Activated CD4-positive, alpha-beta memory T cell treated with anti-CD3 and anti-CD28 coated beads, Interleukin-2, amount 10 ng/mL, durations not matched to agents 7 days and 5 days (primary cell): ENCODE data around the gene AP2A2. TPM values are rescaled to one million over a fixed set of nuclear protein-coding genes. Genes with fewer than 3 reads are reported as not detected.

Source experiments
- CTCF ChIA-PET: fragments of 350-600 bp; sonication (Branson Sonifier 250); formaldehyde crosslinking; loops from one replicate; lab custom pipeline; 2021; ENCODE audit warnings: antibody characterized with exemption, inconsistent platforms; lab: Charles Lee
- POLR2A ChIA-PET: fragments of 350-600 bp; sonication (Branson Sonifier 250); formaldehyde crosslinking; loops from one replicate; lab custom pipeline; 2021; ENCODE audit warnings: antibody characterized with exemption; lab: Charles Lee
- DNase-seq: peaks from one replicate; pipeline ENCODE4 v3.0.0-alpha.2; 2020
- H3K27ac Mint-ChIP-seq: one replicate; pipeline ENCODE4 v1.8.0; 2021; ENCODE audit warnings: mild to moderate bottlenecking, mixed read lengths
- H3K27me3 Mint-ChIP-seq: one replicate; pipeline ENCODE4 v1.8.0; 2021; ENCODE audit warnings: mixed read lengths
- H3K36me3 Mint-ChIP-seq: one replicate; pipeline ENCODE4 v1.8.0; 2021; ENCODE audit warnings: low read depth, mixed read lengths
- H3K4me1 Mint-ChIP-seq: one replicate; pipeline ENCODE4 v1.8.0; 2021; ENCODE audit warnings: mixed read lengths
- H3K4me3 Mint-ChIP-seq: one replicate; pipeline ENCODE4 v1.8.0; 2021; ENCODE audit warnings: mild to moderate bottlenecking, mixed read lengths
- H3K9me3 Mint-ChIP-seq: one replicate; pipeline ENCODE4 v1.8.0; 2021; ENCODE audit warnings: mixed read lengths
- total RNA-seq, 2 experiments: library from RNA; stranded (reverse); gene quantifications; one replicate each; pipeline ENCODE4 v1.2.3, GENCODE V29; 2021

The AP2A2 gene
- total RNA-seq, 2 experiments from 2014 or later: 50.5 to 51.1 TPM

DNA sequence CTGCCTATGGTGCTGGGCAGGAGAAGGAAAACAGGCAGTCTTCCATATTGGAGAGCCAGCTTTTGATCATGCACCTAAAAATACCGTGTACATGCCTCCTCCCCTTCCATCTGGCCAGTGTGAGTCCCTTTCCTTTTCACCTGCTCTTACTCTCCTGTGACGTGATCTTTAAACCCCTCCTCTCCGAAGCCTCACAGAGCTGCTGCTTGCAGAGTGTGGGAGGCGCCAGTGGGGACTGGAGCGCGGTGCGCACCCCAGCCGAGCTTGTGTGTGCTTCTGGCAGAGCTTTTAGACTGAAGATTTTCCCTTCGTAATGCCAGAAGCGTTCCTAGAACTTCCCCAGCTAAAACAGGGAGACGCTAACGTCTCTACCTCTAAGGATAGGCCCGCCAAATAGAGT lies 81.1 kb downstream of the AP2A2 start:
- no peaks in the 10 kb centered on the region for H3K4me1 Mint-ChIP-seq
- CTCF ChIA-PET: no interaction called here
- no peaks in the 10 kb centered on the region for H3K9me3 Mint-ChIP-seq
- no peak for DNase-seq
- H3K4me3 Mint-ChIP-seq: no peak overlapping the region
- H3K27ac Mint-ChIP-seq: no peak overlapping the region
- POLR2A ChIA-PET: no interaction called here
- H3K36me3 Mint-ChIP-seq: peaks cover 32% of the 10 kb centered on the region
- H3K27me3 Mint-ChIP-seq: no peaks in the 10 kb centered on the region

DNA sequence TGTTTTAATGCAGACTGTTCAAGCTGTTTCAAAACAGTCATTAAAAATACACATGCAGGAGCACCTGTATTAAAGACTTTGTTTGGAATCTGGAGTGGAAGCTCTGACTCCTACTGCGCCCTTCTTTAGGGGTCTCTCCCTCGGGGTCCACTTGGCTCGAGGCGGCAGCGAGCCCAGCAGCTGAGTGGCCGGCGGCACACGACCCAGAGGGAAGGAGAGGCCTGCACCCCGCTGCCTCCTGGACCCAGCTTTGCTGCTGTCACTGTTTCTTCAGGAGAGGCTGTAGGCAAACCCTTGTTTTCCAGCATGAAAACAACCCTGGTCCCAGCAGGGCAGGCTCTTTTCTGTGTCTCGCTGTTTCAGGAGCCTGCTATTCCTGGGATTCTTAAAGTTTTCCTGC lies 81.6 kb downstream of the AP2A2 start:
- Mint-ChIP-seq H3K27me3 (no peaks in the 10 kb centered on the region), H3K9me3 (no peaks in the 10 kb centered on the region), H3K4me1 (no peaks in the 10 kb centered on the region), H3K27ac (no peak overlapping the region), H3K36me3 (peaks cover 29% of the 10 kb centered on the region), H3K4me3 (no peak overlapping the region)
- DNase-seq: no peak
- POLR2A ChIA-PET: no interaction called here
- CTCF ChIA-PET: no interaction called here

DNA sequence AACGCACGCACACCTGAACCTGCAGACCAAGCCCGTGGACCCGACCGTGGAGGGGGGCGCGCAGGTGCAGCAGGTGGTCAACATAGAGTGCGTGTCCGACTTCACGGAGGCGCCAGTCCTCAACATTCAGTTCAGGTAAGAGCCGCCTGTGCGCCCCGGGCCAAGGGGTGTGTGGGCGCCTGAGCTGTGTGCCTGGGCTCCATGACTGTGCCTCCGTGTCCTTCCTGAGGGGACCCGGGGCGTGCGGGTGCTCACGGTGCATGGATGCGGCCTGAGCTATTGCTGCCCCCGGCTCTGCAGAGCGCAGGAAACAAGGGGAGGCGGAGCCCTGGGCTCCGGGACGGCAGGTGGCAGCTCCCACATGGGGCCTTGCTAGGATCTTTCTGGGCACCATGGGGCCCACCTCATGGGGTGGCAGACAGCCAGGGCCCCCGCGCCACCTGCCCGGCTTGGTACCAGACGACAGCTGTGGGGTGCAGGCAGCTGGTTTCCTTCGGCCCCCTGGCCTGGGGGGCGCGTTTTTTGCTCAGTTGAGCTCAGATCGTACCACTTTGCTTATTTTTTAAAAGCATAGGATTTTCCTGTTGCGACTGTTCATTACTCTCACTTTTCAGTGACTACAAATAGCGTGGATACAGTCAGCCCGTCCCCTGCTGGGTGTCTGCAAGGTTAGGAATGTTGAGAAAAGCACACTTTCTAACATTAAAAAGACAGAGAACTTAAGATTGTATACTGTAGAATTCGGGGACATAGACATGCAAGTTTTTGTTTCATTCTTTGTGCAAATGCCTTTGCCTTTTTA lies 82.5 kb downstream of the AP2A2 start:
- no peak overlapping the region for H3K4me3 Mint-ChIP-seq
- CTCF ChIA-PET: no interaction called here
- H3K27me3 Mint-ChIP-seq: no peaks in the 10 kb centered on the region
- DNase-seq: no peak
- no peaks in the 10 kb centered on the region for H3K9me3 Mint-ChIP-seq
- POLR2A ChIA-PET: no interaction called here
- H3K4me1 Mint-ChIP-seq: no peaks in the 10 kb centered on the region
- H3K27ac Mint-ChIP-seq: no peak overlapping the region
- H3K36me3 Mint-ChIP-seq: peaks cover 26% of the 10 kb centered on the region

DNA sequence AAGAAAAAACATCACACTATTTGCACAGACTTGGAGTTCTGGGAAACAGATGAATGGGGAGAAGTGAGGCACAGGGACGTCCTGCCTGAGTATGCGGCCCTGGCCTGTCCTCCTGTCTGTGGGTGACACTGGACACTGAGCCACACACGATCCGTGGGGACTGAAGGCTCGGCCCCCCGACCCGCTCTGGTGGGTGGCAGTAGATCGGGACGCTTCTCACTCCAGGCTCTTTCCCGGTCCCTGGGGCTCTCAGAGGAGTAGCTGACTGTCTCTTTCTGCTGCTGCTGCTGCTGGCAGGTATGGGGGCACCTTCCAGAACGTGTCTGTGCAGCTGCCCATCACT lies 83.1 kb downstream of the AP2A2 start:
- H3K27me3 Mint-ChIP-seq: no peaks in the 10 kb centered on the region
- H3K9me3 Mint-ChIP-seq: no peaks in the 10 kb centered on the region
- POLR2A ChIA-PET: no interaction called here
- H3K4me3 Mint-ChIP-seq: no peak overlapping the region
- CTCF ChIA-PET: no interaction called here
- no peak overlapping the region for H3K27ac Mint-ChIP-seq
- no peaks in the 10 kb centered on the region for H3K4me1 Mint-ChIP-seq
- H3K36me3 Mint-ChIP-seq: peaks cover 22% of the 10 kb centered on the region
- DNase-seq: no peak

DNA sequence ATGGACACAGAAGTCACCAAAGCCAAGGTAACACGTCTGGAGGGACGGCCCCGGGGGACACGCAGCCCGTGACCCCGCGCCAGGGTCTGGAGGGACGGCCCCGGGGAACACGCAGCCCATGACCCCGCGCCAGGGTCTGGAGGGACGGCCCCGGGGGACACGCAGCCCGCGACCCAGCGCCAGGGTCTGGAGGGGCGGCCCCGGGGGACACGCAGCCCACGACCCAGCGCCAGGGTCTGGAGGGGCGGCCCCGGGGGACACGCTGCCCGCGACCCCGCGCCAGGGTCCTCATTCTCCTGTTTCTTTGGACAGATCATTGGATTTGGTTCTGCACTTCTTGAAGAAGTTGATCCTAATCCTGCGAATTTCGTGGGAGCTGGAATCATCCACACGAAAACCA lies 83.7 kb downstream of the AP2A2 start:
- no peak overlapping the region for H3K4me3 Mint-ChIP-seq
- peaks cover 19% of the 10 kb centered on the region for H3K36me3 Mint-ChIP-seq
- H3K27ac Mint-ChIP-seq: no peak overlapping the region
- H3K9me3 Mint-ChIP-seq: no peaks in the 10 kb centered on the region
- no peak for DNase-seq
- H3K27me3 Mint-ChIP-seq: no peaks in the 10 kb centered on the region
- H3K4me1 Mint-ChIP-seq: no peaks in the 10 kb centered on the region
- CTCF ChIA-PET: no interaction called here
- POLR2A ChIA-PET: no interaction called here

DNA sequence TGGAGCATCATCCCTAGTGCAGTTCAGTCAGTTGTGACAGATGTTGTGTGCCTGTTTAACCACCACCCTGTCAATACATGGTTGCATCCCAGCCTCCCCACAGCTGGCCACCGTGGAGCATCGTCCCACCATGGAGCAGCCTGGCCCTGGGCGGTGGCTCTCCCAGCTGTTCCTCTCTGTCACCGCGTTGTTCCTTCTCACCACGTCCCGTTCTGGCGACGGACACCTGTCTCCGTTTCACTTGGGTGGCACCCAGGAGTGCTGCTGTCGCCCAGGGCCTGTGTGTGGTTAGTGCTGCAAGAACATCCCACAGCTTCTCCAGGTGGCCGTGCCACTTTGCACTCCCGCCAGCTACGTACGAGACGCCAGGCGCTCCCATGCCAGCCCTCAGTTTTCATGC lies 84.3 kb downstream of the AP2A2 start:
- no peak overlapping the region for H3K4me3 Mint-ChIP-seq
- no peaks in the 10 kb centered on the region for H3K4me1 Mint-ChIP-seq
- H3K36me3 Mint-ChIP-seq: peaks cover 15% of the 10 kb centered on the region
- no peak for DNase-seq
- POLR2A ChIA-PET: no interaction called here
- H3K9me3 Mint-ChIP-seq: no peaks in the 10 kb centered on the region
- H3K27me3 Mint-ChIP-seq: no peaks in the 10 kb centered on the region
- H3K27ac Mint-ChIP-seq: no peak overlapping the region
- CTCF ChIA-PET: no interaction called here

DNA sequence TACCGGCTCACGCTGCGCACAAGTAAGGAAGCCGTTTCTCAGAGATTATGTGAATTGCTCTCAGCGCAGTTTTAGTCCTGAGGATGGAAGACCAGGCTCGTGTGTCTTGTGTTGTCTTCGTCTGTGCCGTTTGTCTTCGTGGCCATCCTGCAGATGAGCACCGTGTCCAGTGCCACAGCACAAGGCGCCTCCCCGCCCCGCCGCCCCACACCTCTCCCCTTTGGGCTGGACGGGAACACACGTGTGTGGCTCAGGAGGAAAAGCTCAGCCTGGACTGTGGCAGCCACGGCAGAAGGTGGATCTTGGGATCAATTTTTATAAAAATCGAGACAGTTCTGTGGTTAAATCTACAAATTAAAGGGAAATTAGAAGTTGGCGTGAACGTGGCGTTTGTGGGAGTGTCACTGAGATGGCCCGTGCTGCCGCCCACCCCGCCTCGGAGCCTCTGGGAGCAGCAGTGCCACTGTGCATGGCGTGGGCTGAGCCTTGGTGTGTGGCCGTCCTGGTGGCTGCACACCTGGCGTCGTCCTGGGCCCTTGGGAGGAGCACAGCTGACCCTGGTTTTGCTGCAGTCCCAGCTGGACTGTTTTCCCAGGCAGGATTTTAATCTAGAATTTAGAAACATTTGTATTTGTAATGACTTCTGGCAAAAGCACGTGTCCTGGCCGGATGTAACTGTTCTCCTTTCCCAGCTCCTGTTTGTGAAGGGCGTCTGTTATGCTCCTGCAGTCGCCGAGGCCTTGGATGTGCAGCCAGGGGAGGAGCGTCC lies 85.1 kb downstream of the AP2A2 start:
- DNase-seq: no peak
- ChIA-PET CTCF (no interaction called here), POLR2A (no interaction called here)
- Mint-ChIP-seq H3K4me1 (no peaks in the 10 kb centered on the region), H3K27ac (no peak overlapping the region), H3K27me3 (no peaks in the 10 kb centered on the region), H3K9me3 (no peaks in the 10 kb centered on the region), H3K4me3 (no peak overlapping the region), H3K36me3 (peaks cover 12% of the 10 kb centered on the region)

DNA sequence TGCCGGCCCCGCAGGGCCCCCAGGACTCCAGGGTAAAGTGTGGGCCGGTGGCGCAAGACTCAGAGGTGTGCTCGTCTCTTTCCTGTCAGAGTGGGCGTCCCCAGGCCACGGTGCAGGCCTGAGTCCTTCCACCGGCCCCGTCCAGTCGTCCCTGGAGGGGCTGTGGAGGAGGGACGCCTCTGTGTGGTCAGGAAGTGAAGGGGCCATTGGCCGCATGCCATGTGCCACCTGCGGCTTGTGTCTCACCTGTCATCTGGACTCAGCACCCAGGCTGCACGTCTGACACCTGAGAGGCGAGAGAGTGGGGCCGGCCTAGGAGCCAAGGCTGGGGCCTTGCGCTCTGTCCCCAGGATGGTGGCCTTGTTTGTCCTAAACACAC lies 85.6 kb downstream of the AP2A2 start:
- no peaks in the 10 kb centered on the region for H3K27me3 Mint-ChIP-seq

DNA sequence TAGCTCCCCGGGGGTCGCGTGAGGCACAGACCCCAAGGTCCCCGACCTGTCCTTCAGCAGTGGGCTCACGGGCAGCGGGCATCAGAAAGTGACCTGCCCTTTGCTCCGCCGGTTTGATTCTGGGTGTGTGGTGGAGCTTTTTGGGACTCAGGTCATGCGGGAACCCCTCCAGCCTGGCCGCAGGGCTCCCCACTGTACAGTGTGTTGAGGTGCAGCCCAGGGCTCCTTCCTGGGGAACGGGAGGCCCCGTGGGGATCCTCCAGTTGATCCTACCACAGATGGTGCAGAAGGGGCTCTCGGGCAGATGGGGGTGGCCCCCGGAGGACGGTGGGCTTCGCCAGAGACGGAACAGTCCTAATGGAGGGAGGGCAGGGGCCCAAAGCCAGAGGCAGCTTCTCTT lies 86.6 kb downstream of the AP2A2 start:
- peaks cover 9% of the 10 kb centered on the region for H3K4me1 Mint-ChIP-seq
- H3K27me3 Mint-ChIP-seq: no peaks in the 10 kb centered on the region
- peaks cover 9% of the 10 kb centered on the region for H3K9me3 Mint-ChIP-seq
- ChIA-PET CTCF (no interaction called here), POLR2A (no interaction called here)
- DNase-seq: no peak
- no peak overlapping the region for H3K27ac Mint-ChIP-seq
- peaks cover 20% of the 10 kb centered on the region for H3K36me3 Mint-ChIP-seq
- H3K4me3 Mint-ChIP-seq: no peak overlapping the region

More for the DNA sequence above, 85.6 kb downstream of the AP2A2 start:
- no peak overlapping the region for H3K4me3 Mint-ChIP-seq
- no peak for DNase-seq
- POLR2A ChIA-PET: no interaction called here
- peaks cover 12% of the 10 kb centered on the region for H3K36me3 Mint-ChIP-seq
- no peaks in the 10 kb centered on the region for H3K4me1 Mint-ChIP-seq
- H3K27ac Mint-ChIP-seq: no peak overlapping the region
- CTCF ChIA-PET: no interaction called here
- no peaks in the 10 kb centered on the region for H3K9me3 Mint-ChIP-seq

DNA sequence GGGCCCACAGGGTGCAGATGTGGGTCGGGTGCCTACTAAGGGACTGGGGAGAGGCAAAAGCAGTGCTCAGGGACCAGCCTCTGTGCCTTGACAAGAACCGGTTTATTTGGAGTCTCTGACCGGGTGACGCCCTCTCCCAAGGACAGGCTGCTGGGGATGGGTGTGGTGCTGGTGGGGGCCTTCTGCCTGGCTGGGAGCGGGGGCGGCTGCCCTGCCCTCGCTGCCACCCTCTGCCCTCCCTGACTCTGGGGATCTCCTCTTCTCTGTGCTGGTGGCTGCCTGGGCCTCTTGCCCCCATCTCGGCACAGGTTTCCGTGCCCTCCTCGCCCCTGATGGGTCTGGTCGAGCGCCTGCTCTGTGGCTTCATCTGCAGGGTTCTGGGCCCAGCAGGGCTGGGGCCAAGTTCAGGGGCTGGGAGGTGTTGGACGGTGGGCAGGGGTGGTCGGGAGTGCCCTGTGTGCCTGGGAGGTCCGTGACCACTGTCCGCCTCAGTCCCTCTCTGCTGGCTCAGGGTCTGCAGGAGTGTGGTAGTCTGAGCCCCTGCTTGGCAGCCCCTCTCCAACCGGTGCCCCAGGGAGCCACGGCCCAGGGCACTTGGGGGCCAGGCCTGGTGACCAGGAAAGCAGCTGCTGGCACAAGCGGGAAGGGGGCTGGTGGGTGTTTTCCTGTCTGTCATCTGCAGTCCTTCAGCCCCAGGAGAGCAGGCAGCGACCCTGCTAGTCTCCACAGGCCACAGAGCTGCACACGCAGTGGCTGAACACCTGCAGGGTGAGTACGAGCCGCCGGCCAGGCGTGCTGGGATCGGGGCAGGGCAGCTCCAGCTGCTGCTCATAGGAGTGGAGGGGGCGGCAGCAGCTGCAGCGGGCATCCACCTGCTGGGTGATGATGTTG lies 87.3 kb downstream of the AP2A2 start:
- no peak overlapping the region for H3K27ac Mint-ChIP-seq
- H3K4me1 Mint-ChIP-seq: peaks cover 15% of the 10 kb centered on the region
- DNase-seq: no peak
- H3K27me3 Mint-ChIP-seq: no peaks in the 10 kb centered on the region
- H3K36me3 Mint-ChIP-seq: peaks cover 25% of the 10 kb centered on the region
- peaks cover 16% of the 10 kb centered on the region for H3K9me3 Mint-ChIP-seq
- ChIA-PET POLR2A (no interaction called here), CTCF (no interaction called here)
- no peak overlapping the region for H3K4me3 Mint-ChIP-seq

DNA sequence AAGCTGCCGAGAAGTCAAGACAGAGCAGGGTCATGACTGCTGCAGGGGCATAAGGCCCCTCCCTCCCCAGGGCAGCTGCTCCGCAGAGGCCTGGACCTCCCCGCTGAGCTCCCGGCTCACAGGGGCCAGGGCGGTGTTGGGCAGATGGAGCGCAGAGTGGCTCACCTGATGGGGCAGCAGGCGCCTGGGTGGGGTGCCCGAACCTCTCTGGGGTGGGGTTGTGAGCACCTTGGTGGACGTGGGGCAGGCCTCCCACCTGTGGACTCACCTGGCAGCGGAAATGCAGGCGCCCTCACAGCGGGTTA lies 87.9 kb downstream of the AP2A2 start:
- Mint-ChIP-seq H3K27me3 (no peaks in the 10 kb centered on the region), H3K36me3 (peaks cover 25% of the 10 kb centered on the region), H3K4me3 (no peak overlapping the region), H3K27ac (no peak overlapping the region), H3K9me3 (peaks cover 20% of the 10 kb centered on the region), H3K4me1 (peaks cover 18% of the 10 kb centered on the region)
- ChIA-PET CTCF (no interaction called here), POLR2A (no interaction called here)
- DNase-seq: no peak

DNA sequence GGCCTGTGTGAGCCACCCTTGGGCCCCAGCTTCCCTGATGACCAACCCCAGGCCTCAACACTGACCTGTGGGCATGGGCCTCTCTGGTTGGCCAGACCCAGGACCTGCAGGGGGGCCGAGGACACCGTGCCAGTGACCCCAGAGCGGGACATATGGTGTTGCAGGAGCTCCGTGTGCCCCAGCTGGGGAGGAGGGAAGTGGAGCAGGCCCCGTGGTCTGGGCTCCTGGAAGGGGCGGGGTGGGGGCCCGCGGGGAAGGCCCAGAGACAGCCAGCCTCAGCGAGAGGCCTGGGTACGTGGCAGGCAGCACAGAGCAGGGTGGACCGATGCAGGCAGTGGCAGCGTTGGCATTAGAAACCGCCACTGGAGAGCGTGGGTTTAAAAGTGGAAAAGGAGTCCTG lies 88.6 kb downstream of the AP2A2 start:
- Mint-ChIP-seq H3K9me3 (peaks cover 20% of the 10 kb centered on the region), H3K4me3 (no peak overlapping the region), H3K27me3 (no peaks in the 10 kb centered on the region), H3K4me1 (peaks cover 18% of the 10 kb centered on the region), H3K36me3 (peaks cover 25% of the 10 kb centered on the region), H3K27ac (no peak overlapping the region)
- DNase-seq: no peak
- CTCF ChIA-PET: no interaction called here
- POLR2A ChIA-PET: interaction anchor here (0.7 kb wide), 1 partner anchor 13 kb away, joined by 3 read pairs; no protein-coding TSS in a partner anchor

DNA sequence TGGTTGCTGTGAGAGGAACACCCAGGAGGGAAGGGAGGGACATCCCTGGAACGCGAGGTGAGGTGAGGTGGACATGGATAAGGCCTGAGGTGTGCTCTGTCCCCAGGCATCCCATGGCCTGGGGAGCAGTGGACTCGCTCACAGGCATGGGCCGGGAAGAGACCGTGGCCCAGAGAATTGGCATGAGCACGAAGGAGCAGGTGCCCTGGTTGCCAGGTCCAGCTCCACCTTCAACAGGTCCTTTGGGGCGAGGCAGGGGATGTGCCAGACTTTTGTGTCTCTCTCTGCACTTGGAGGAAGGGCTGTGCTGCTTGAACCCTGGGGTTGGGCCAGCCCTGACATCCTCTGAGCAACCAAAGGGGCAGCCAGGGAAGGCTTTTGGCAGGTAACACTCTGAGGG lies 89.4 kb downstream of the AP2A2 start:
- no peak for DNase-seq
- POLR2A ChIA-PET: no interaction called here
- no peak overlapping the region for H3K4me3 Mint-ChIP-seq
- peaks cover 18% of the 10 kb centered on the region for H3K4me1 Mint-ChIP-seq
- H3K27me3 Mint-ChIP-seq: no peaks in the 10 kb centered on the region
- CTCF ChIA-PET: no interaction called here
- H3K36me3 Mint-ChIP-seq: peaks cover 20% of the 10 kb centered on the region
- peaks cover 20% of the 10 kb centered on the region for H3K9me3 Mint-ChIP-seq
- no peak overlapping the region for H3K27ac Mint-ChIP-seq
